Stimulated activated CD4-positive, alpha-beta T cell treated with anti-CD3 and anti-CD28 coated beads, Interleukin-1b, Interleukin-23, amount 100 ng/mL, for 4 hours (primary cell): ENCODE measurements around the gene CDK15.
A peak's percentile ranks its signal among the peaks of the same experiment; 100 is the strongest.

ENCODE experiments used
- DNase-seq, 2 donors: peaks; one replicate each; pipeline ENCODE4 v3.0.0-alpha.2; 2020; ENCODE audit warnings: low read depth in 2 of 2

The CDK15 gene

GRCh38 chr2:201908901-201909300, 102.6 kb downstream of the CDK15 start:
- no peak for DNase-seq

GRCh38 chr2:201909348-201909747, 103.0 kb downstream of the CDK15 start:
- no peak for DNase-seq

- peak in 1 of 2 donors; percentile 1 for DNase-seq
Observed at GRCh38 chr2:201909961-201910361, 103.6 kb downstream of the CDK15 start.

- DNase-seq = no peak
Observed at GRCh38 chr2:201911372-201911771, 105.0 kb downstream of the CDK15 start.

- no peak for DNase-seq
Observed at GRCh38 chr2:201913201-201913600, 106.9 kb downstream of the CDK15 start.

- DNase-seq = no peak
Observed at GRCh38 chr2:201915446-201915845, 109.1 kb downstream of the CDK15 start.

GRCh38 chr2:201916565-201916964, 110.2 kb downstream of the CDK15 start:
- no peak for DNase-seq

- no peak for DNase-seq
Observed at GRCh38 chr2:201918616-201919307, 112.4 kb downstream of the CDK15 start.

GRCh38 chr2:201919308-201919634, 112.9 kb downstream of the CDK15 start:
- no peak for DNase-seq

GRCh38 chr2:201923436-201924328, 117.3 kb downstream of the CDK15 start:
- no peak for DNase-seq

GRCh38 chr2:201924453-201924852, 118.1 kb downstream of the CDK15 start:
- DNase-seq = no peak

GRCh38 chr2:201925056-201925455, 118.7 kb downstream of the CDK15 start:
- no peak for DNase-seq

- DNase-seq = no peak
Observed at GRCh38 chr2:201926067-201926466, 119.7 kb downstream of the CDK15 start.

GRCh38 chr2:201928363-201928762, 122.0 kb downstream of the CDK15 start:
- no peak for DNase-seq

- DNase-seq = no peak
Observed at GRCh38 chr2:201929281-201930026, 123.1 kb downstream of the CDK15 start.

- no peak for DNase-seq
Observed at GRCh38 chr2:201930043-201930442, 123.7 kb downstream of the CDK15 start.

GRCh38 chr2:201930831-201931230, 124.5 kb downstream of the CDK15 start:
- no peak for DNase-seq

- no peak for DNase-seq
Observed at GRCh38 chr2:201931475-201931874, 125.1 kb downstream of the CDK15 start.

GRCh38 chr2:201931951-201932350, 125.6 kb downstream of the CDK15 start:
- no peak for DNase-seq

- no peak for DNase-seq
Observed at GRCh38 chr2:201932511-201932910, 126.2 kb downstream of the CDK15 start.

- DNase-seq = no peak
Observed at GRCh38 chr2:201933792-201934237, 127.5 kb downstream of the CDK15 start.

GRCh38 chr2:201936817-201937216, 130.5 kb downstream of the CDK15 start:
- no peak for DNase-seq
